K562 (cell line): ENCODE data around the gene CD300LD. TPM values are rescaled to one million over a fixed set of nuclear protein-coding genes. Genes with fewer than 3 reads are reported as not detected.

Source experiments
- PATZ1 ChIP-seq: fragments of 250-450 bp; sonication (Bioruptor Pico); IDR thresholded peaks from 2 replicates; pipeline ENCODE4 v1.5.0; 2020; ENCODE audit warnings: mild to moderate bottlenecking, borderline replicate concordance
- REST ChIP-seq, 2 experiments: fragments of 450-650 bp; formaldehyde crosslinking in 1 of 2; IDR thresholded peaks; 2 replicates each; pipeline versions ENCODE4 v1.4.0 to v1.6.1; 2014 to 2020; ENCODE audit warnings: mild to moderate bottlenecking in 2 of 2, borderline replicate concordance in 1 of 2, low read depth in 1 of 2
- polyA plus RNA-seq, 8 experiments: library from polyadenylated mRNA; depleted of rRNA in 4 of 8; stranded (reverse) in 5 of 8; unstranded in 3 of 8; fragments of >200 nt; fragmentation: Nextera tagmentation in 2 of 8; fragmentation: Illumina TruSeq in 1 of 8; extraction: Ambion mirVana in 2 of 8; extraction: Trizol in 1 of 8; gene quantifications; 2 replicates each; pipeline versions ENCODE4 v1.2.1 to v1.2.3, GENCODE V29; 2011 to 2014; ENCODE audit warnings: inconsistent platforms in 1 of 8, missing spikeins in 1 of 8
- total RNA-seq, 7 experiments: library from RNA; depleted of rRNA in 6 of 7; stranded (reverse); fragments of >200 nt in 6 of 7; fragmentation: Illumina TruSeq in 2 of 7; extraction: Trizol in 2 of 7; gene quantifications; 2 replicates each; pipeline versions ENCODE4 v1.2.1 to v1.2.3, GENCODE V29; 2011 to 2021; ENCODE audit warnings: low replicate concordance in 1 of 7

The CD300LD gene
- total and polyA plus RNA-seq, 9 of the 15 experiments (the other 6 are each of a cell fraction or from before 2014, with no cell fraction given): not detected

DNA sequence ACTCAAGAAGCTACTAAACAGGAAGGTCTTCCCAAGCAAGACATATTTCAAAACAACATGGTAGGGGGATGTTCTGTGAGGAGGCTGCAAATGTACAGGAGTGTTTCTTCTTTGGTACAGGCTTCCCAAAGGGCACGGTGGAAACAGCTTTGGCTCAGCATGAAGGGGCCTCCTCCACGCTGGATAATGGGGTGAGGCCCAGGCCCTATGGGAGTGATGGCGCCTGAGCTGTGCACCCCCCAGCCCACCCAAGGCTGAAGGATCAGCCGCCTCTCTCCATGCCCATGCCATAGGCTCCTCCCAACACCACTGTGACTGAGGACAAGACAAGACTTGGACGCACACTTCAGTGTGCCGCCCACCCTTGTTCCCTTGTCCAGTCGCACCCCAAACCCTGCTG, 24.6 kb upstream of the CD300LD start (continued):
- TF ChIP-seq REST (IDR thresholded peaks at IDR 0.05; ENCODE audit: borderline replicate concordance) (no peak), REST (CRISPR knock-in tag; IDR thresholded peaks at IDR 0.05; ENCODE audit: low read depth) (no peak), PATZ1 (CRISPR knock-in tag) (no peak)
- TF ChIP-seq, all 486 proteins: peak for 0
